Activated naive CD4-positive, alpha-beta T cell treated with anti-CD3 and anti-CD28 coated beads for 36 hours (primary cell): ENCODE data around the gene NEUROG2. TPM values are rescaled to one million over a fixed set of nuclear protein-coding genes. Genes with fewer than 3 reads are reported as not detected.
"Not testable (repeated sequence)": the region's sequence is repeated elsewhere in the genome, so short reads cannot be mapped to it uniquely, and the experiment has no call there.

Source experiments
- CTCF ChIA-PET: fragments of 350-600 bp; sonication (Branson Sonifier 250); formaldehyde crosslinking; loops from one replicate; lab custom pipeline; 2021; ENCODE audit warnings: antibody characterized with exemption; lab: Charles Lee
- DNase-seq: peaks from one replicate; pipeline ENCODE4 v3.0.0-alpha.2; 2020
- H3K27ac Mint-ChIP-seq: one replicate; pipeline ENCODE4 v1.8.0; 2021; ENCODE audit warnings: mild to moderate bottlenecking, mixed read lengths
- H3K27me3 Mint-ChIP-seq: one replicate; pipeline ENCODE4 v1.8.0; 2021; ENCODE audit warnings: low read depth, mixed read lengths
- H3K36me3 Mint-ChIP-seq: one replicate; pipeline ENCODE4 v1.8.0; 2021; ENCODE audit warnings: low read depth, mixed read lengths
- H3K4me1 Mint-ChIP-seq: one replicate; pipeline ENCODE4 v1.8.0; 2021; ENCODE audit warnings: low read depth, mixed read lengths
- H3K4me3 Mint-ChIP-seq: one replicate; pipeline ENCODE4 v1.8.0; 2021; ENCODE audit warnings: mild to moderate bottlenecking, moderate library complexity, mixed read lengths
- H3K9me3 Mint-ChIP-seq: one replicate; pipeline ENCODE4 v1.8.0; 2021; ENCODE audit warnings: mixed read lengths
- intact Hi-C: fragments of 100-400 bp; cut with micrococcal nuclease; formaldehyde crosslinking; loops from one replicate; pipeline ENCODE4 v1.15.1; 2023
- total RNA-seq, 2 experiments: library from RNA; stranded (reverse); gene quantifications; one replicate each; pipeline ENCODE4 v1.2.3, GENCODE V29; 2021

Gene NEUROG2
- total RNA-seq, 2 experiments from 2014 or later: 0.14 TPM; not detected in 1

- peaks cover 32% of the 10 kb centered on the region for H3K4me1 Mint-ChIP-seq
- peak; percentile 10 for DNase-seq
- H3K27me3 Mint-ChIP-seq: peaks cover 79% of the 10 kb centered on the region
- H3K27ac Mint-ChIP-seq: no peak overlapping the region
- intact Hi-C loops: loop anchor here (5.0 kb wide), 1 partner anchor 1888 kb away; the partner anchor contains the start of gene PITX2
- no peaks in the 10 kb centered on the region for H3K36me3 Mint-ChIP-seq
- CTCF ChIA-PET: interaction anchor here (0.5 to 1.2 kb wide), 6 partner anchors 10 to 582 kb away, joined by 3 to 4 read pairs (median 3); no protein-coding TSS in a partner anchor
- no peaks in the 10 kb centered on the region for H3K9me3 Mint-ChIP-seq
- H3K4me3 Mint-ChIP-seq: peak overlapping the region; percentile 5
Observed at GRCh38 chr4:112510291-112511092, 5.5 kb downstream of the NEUROG2 start.

GRCh38 chr4:112509243-112510141 lies 6.5 kb downstream of the NEUROG2 start:
- H3K9me3 Mint-ChIP-seq: no peaks in the 10 kb centered on the region
- CTCF ChIA-PET: interaction anchor here (0.8 to 1.3 kb wide), 6 partner anchors 9 to 15 kb away, joined by 3 to 4 read pairs (median 3); no protein-coding TSS in a partner anchor
- H3K4me3 Mint-ChIP-seq: peak overlapping the region; percentile 39
- no peak overlapping the region for H3K27ac Mint-ChIP-seq
- H3K36me3 Mint-ChIP-seq: no peaks in the 10 kb centered on the region
- intact Hi-C loops: loop anchor here (5.0 kb wide), 1 partner anchor 1887 kb away; the partner anchor contains the start of gene PITX2
- DNase-seq: peak; percentile 17
- peaks cover 30% of the 10 kb centered on the region for H3K4me1 Mint-ChIP-seq
- H3K27me3 Mint-ChIP-seq: peaks cover 74% of the 10 kb centered on the region

GRCh38 chr4:112508356-112508755 lies 7.6 kb downstream of the NEUROG2 start:
- no peak overlapping the region for H3K27ac Mint-ChIP-seq
- no peak overlapping the region for H3K4me3 Mint-ChIP-seq

GRCh38 chr4:112504807-112505206 lies 11.2 kb downstream of the NEUROG2 start:
- intact Hi-C loops: no loop called here
- CTCF ChIA-PET: interaction anchor here (1.2 kb wide), 1 partner anchor 13 kb away, joined by 5 read pairs; no protein-coding TSS in a partner anchor
- H3K4me1 Mint-ChIP-seq: peaks cover 14% of the 10 kb centered on the region
- no peaks in the 10 kb centered on the region for H3K36me3 Mint-ChIP-seq
- DNase-seq: no peak
- no peak overlapping the region for H3K27ac Mint-ChIP-seq
- no peaks in the 10 kb centered on the region for H3K9me3 Mint-ChIP-seq
- H3K4me3 Mint-ChIP-seq: no peak overlapping the region
- peaks cover 49% of the 10 kb centered on the region for H3K27me3 Mint-ChIP-seq

More at GRCh38 chr4:112508356-112508755, 7.6 kb downstream of the NEUROG2 start:
- CTCF ChIA-PET: interaction anchor here (0.7 to 1.3 kb wide), 4 partner anchors 8 to 16 kb away, joined by 3 to 4 read pairs (median 3); no protein-coding TSS in a partner anchor
- intact Hi-C loops: no loop called here
- peaks cover 71% of the 10 kb centered on the region for H3K27me3 Mint-ChIP-seq
- no peaks in the 10 kb centered on the region for H3K36me3 Mint-ChIP-seq
- H3K9me3 Mint-ChIP-seq: no peaks in the 10 kb centered on the region
- DNase-seq: no peak
- peaks cover 26% of the 10 kb centered on the region for H3K4me1 Mint-ChIP-seq

GRCh38 chr4:112502871-112503270 lies 13.1 kb downstream of the NEUROG2 start:
- Mint-ChIP-seq H3K4me3 (no peak overlapping the region), H3K4me1 (no peaks in the 10 kb centered on the region), H3K27me3 (peaks cover 30% of the 10 kb centered on the region), H3K27ac (no peak overlapping the region), H3K36me3 (no peaks in the 10 kb centered on the region), H3K9me3 (no peaks in the 10 kb centered on the region)
- no peak for DNase-seq
- intact Hi-C loops: no loop called here
- CTCF ChIA-PET: interaction anchor here (0.6 to 1.5 kb wide), 4 partner anchors 19 to 417 kb away, joined by 3 to 8 read pairs (median 4); no protein-coding TSS in a partner anchor

- peaks cover 15% of the 10 kb centered on the region for H3K9me3 Mint-ChIP-seq
- peaks cover 12% of the 10 kb centered on the region for H3K27me3 Mint-ChIP-seq
- peaks cover 6% of the 10 kb centered on the region for H3K36me3 Mint-ChIP-seq
- CTCF ChIA-PET: no interaction called here
- DNase-seq: no peak
- no peaks in the 10 kb centered on the region for H3K4me1 Mint-ChIP-seq
- intact Hi-C loops: no loop called here
- no peak overlapping the region for H3K27ac Mint-ChIP-seq
- H3K4me3 Mint-ChIP-seq: no peak overlapping the region
Observed at GRCh38 chr4:112492321-112492720, 23.7 kb downstream of the NEUROG2 start.

GRCh38 chr4:112490808-112491207 lies 25.2 kb downstream of the NEUROG2 start:
- H3K27ac Mint-ChIP-seq, CTCF ChIA-PET, H3K4me1 Mint-ChIP-seq, intact Hi-C loops, H3K36me3 Mint-ChIP-seq, H3K4me3 Mint-ChIP-seq, DNase-seq: not testable (repeated sequence)
- Mint-ChIP-seq H3K9me3 (peaks cover 15% of the 10 kb centered on the region), H3K27me3 (peaks cover 16% of the 10 kb centered on the region)

GRCh38 chr4:112485930-112486329 lies 30.1 kb downstream of the NEUROG2 start:
- Mint-ChIP-seq H3K27me3 (peaks cover 12% of the 10 kb centered on the region), H3K9me3 (peaks cover 17% of the 10 kb centered on the region), H3K4me1 (no peaks in the 10 kb centered on the region), H3K4me3 (no peak overlapping the region), H3K36me3 (peaks cover 3% of the 10 kb centered on the region), H3K27ac (no peak overlapping the region)
- DNase-seq: no peak
- intact Hi-C loops: no loop called here
- CTCF ChIA-PET: no interaction called here

GRCh38 chr4:112473985-112474384 lies 42.0 kb downstream of the NEUROG2 start:
- intact Hi-C loops: no loop called here
- H3K4me1 Mint-ChIP-seq: no peaks in the 10 kb centered on the region
- DNase-seq: no peak
- H3K27ac Mint-ChIP-seq: no peak overlapping the region
- H3K4me3 Mint-ChIP-seq: no peak overlapping the region
- peaks cover 10% of the 10 kb centered on the region for H3K27me3 Mint-ChIP-seq
- CTCF ChIA-PET: no interaction called here
- H3K36me3 Mint-ChIP-seq: no peaks in the 10 kb centered on the region
- H3K9me3 Mint-ChIP-seq: peaks cover 2% of the 10 kb centered on the region

GRCh38 chr4:112472318-112472717 lies 43.7 kb downstream of the NEUROG2 start:
- no peak overlapping the region for H3K27ac Mint-ChIP-seq
- DNase-seq: no peak
- intact Hi-C loops: no loop called here
- no peaks in the 10 kb centered on the region for H3K36me3 Mint-ChIP-seq
- no peak overlapping the region for H3K4me3 Mint-ChIP-seq
- peaks cover 4% of the 10 kb centered on the region for H3K27me3 Mint-ChIP-seq
- CTCF ChIA-PET: no interaction called here
- H3K9me3 Mint-ChIP-seq: no peaks in the 10 kb centered on the region
- no peaks in the 10 kb centered on the region for H3K4me1 Mint-ChIP-seq
